DOHH2 (cell line): ENCODE data around the gene CRADD.

Experiments
- CTCF ChIP-seq: fragments of 200-600 bp; sonication (generic); IDR thresholded peaks from one replicate; pipeline ENCODE4 v1.5.1; 2014; ENCODE audit warnings: antibody characterized with exemption, mild to moderate bottlenecking, low read depth, low read length; ENCODE audit not compliant: poor library complexity, severe bottlenecking
- EZH2phosphoT487 ChIP-seq: fragments of 200-600 bp; sonication (generic); IDR thresholded peaks from 2 replicates; pipeline ENCODE4 v1.6.1; 2017; ENCODE audit warnings: borderline replicate concordance, mild to moderate bottlenecking, antibody characterized with exemption, low read length, moderate library complexity, mixed read lengths

- TF ChIP-seq CTCF = no peak
- TF ChIP-seq EZH2phosphoT487 = no peak
These were observed 74.9 kb downstream of the CRADD start for GRCh38 chr12:93751864-93752610.
